Effector memory CD4-positive, alpha-beta T cell (primary cell): ENCODE measurements around the gene NGDN.
"Not testable (repeated sequence)": the region's sequence is repeated elsewhere in the genome, so short reads cannot be mapped to it uniquely, and the experiment has no call there.

Experiments
- DNase-seq, 3 donors: peaks; one replicate each; pipeline ENCODE4 v3.0.0-alpha.2; 2020
- H3K27ac ChIP-seq: 2 replicates; pipeline ENCODE4 v1.7.0; 2013; ENCODE audit warnings: mild to moderate bottlenecking, low read length, moderate library complexity; ENCODE audit not compliant: insufficient read depth, poor library complexity, severe bottlenecking
- H3K27me3 ChIP-seq: replicated peaks from 2 replicates; pipeline ENCODE4 v1.7.0; 2013; ENCODE audit warnings: mild to moderate bottlenecking, low read length; ENCODE audit not compliant: insufficient read depth, control insufficient read depth, poor library complexity, severe bottlenecking
- H3K36me3 ChIP-seq: 2 replicates; pipeline ENCODE4 v1.7.0; 2013; ENCODE audit warnings: mild to moderate bottlenecking, low read length, moderate library complexity; ENCODE audit not compliant: control insufficient read depth, insufficient read depth
- H3K4me1 ChIP-seq: 2 replicates; pipeline ENCODE4 v1.7.0; 2013; ENCODE audit warnings: low read length, mild to moderate bottlenecking; ENCODE audit not compliant: control insufficient read depth, insufficient read depth, poor library complexity, severe bottlenecking
- H3K4me3 ChIP-seq: 2 replicates; pipeline ENCODE4 v1.7.0; 2013; ENCODE audit warnings: low read length, low read depth, mild to moderate bottlenecking; ENCODE audit not compliant: insufficient read depth, poor library complexity, severe bottlenecking
- H3K9me3 ChIP-seq: 2 replicates; pipeline ENCODE4 v1.7.0; 2013; ENCODE audit warnings: mild to moderate bottlenecking, low read length, moderate library complexity; ENCODE audit not compliant: control insufficient read depth

The NGDN gene

DNA sequence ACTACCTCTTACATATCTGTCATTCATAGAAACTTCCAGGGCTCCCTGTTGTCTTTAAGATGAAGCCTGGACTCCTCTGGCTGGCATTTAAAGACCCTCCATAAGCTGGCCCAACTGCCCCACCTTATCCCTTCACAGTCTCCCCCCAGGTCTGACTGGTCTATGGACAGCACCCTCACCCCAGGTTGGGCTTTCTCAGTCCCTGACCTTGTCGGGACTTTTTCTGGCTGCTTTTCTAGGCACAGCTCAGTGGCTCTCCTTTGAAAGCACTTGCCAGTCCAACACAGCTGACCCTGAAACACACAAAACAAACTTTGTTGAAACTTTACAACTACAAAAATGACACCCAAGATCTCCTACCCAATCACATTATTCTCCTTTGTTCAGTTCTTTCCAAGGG, 20.2 kb upstream of the NGDN start:
- no peaks in the 10 kb centered on the region for H3K9me3 ChIP-seq
- no peaks in the 10 kb centered on the region for H3K36me3 ChIP-seq
- DNase-seq = no peak
- no peak overlapping the region for H3K27ac ChIP-seq
- no peaks in the 10 kb centered on the region for H3K4me1 ChIP-seq
- peaks cover 6% of the 10 kb centered on the region for H3K27me3 ChIP-seq
- H3K4me3 ChIP-seq = no peak overlapping the region

GRCh38 chr14:23450379-23450778, 19.1 kb upstream of the NGDN start:
- no peak overlapping the region for H3K27ac ChIP-seq
- no peaks in the 10 kb centered on the region for H3K4me1 ChIP-seq
- H3K36me3 ChIP-seq = no peaks in the 10 kb centered on the region
- no peak overlapping the region for H3K4me3 ChIP-seq
- no peaks in the 10 kb centered on the region for H3K9me3 ChIP-seq
- peaks cover 6% of the 10 kb centered on the region for H3K27me3 ChIP-seq
- no peak for DNase-seq

DNA sequence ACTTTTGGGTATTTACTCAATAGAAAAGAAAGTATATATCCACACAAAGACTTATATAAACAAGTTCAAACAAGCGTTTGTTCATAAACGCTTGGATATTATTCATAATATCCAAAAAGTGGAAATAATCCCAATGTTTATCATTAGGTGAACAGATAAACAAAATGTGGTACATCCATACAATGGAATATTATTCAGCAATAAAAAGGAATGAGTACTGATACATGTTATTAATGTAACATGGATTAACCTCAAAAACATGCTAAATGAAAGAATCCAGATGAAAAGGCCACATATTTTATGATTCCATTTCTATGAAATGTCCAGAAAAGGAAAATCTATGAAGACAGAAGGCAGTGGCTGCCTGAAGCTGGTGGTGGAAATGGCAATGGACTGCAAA, 17.3 kb upstream of the NGDN start:
- no peaks in the 10 kb centered on the region for H3K36me3 ChIP-seq
- H3K4me1 ChIP-seq = no peaks in the 10 kb centered on the region
- H3K27ac ChIP-seq = no peak overlapping the region
- no peaks in the 10 kb centered on the region for H3K9me3 ChIP-seq
- DNase-seq = no peak
- H3K4me3 ChIP-seq = no peak overlapping the region
- peaks cover 6% of the 10 kb centered on the region for H3K27me3 ChIP-seq

- no peak overlapping the region for H3K27ac ChIP-seq
- no peaks in the 10 kb centered on the region for H3K36me3 ChIP-seq
- no peak for DNase-seq
- H3K27me3 ChIP-seq = peaks cover 6% of the 10 kb centered on the region
- no peak overlapping the region for H3K4me3 ChIP-seq
- no peaks in the 10 kb centered on the region for H3K9me3 ChIP-seq
- no peaks in the 10 kb centered on the region for H3K4me1 ChIP-seq
Measured at GRCh38 chr14:23454445-23454856, 15.1 kb upstream of the NGDN start.

DNA sequence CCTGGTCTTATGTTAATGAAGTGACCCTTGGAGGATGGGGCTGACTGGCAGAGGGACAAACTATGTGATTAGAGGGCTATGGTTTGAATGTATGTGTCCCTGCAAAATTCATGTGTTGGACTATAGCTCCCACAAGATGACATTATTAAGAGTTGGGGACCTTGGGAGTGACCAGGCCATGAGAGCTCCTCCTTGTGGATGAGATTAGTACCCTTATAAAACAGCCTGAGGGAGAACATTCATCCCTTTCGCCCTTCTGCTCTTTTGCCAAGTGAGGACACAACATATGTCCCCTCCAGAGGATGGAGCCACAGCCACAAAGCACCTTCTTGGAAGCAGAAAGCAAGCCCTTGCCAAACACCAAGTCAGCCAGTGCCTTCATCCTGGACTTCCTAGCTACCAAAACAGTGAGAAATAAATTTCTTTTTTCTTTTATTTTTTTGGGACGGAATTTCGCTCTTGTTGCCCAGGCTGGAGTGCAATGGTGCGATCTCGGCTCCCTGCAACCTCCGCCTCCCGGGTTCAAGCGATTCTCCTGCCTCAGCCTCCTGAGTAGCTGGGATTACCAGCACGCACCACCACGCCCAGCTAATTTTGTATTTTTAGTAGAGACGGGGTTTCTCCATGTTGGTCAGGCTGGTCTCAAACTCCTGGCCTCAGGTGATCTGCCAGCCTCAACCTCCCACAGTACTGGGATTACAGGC, 12.5 kb upstream of the NGDN start:
- not testable (repeated sequence) for H3K36me3 ChIP-seq, H3K27me3 ChIP-seq, H3K4me3 ChIP-seq, DNase-seq, H3K4me1 ChIP-seq, H3K27ac ChIP-seq, H3K9me3 ChIP-seq

DNA sequence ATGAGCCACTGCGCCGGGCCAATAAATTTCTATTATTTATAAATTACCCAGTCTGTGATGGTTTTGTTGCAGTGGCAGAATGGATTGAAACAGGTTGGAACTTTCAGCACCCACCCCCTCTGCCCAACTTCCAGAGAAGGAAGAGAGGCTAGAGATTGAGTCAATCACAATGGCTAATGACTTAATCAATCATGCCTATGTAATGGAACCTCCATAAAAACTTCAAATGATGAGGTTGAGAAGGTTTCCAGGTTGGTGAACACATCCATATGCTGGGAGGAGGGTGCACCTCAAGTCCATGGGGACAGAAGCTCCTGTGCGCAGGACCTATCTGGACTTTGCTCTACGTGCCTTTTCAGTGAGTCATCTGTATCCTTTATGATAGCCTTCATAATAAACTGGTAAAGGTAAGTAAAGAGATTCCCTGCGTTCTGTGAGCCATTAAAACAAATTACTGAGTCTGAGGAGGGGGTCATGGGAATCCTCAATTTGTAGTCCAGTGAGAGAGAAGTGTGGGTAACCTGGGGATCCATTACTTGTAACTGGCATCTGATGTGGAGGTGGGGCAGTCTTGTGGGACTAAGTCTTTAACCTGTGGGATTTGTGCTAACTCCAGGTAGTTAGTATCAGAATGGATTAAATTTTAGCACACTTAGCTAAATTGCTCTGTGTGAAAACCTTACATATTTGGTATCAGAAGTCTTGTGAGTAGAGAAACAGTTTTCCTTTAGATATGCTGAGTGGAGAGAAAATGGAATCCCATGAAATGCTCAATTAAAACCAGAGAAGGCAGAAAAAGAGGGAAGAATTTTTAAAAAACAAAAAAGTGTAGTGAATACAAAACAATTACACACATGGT, 11.7 kb upstream of the NGDN start:
- H3K4me3 ChIP-seq = no peak overlapping the region
- no peaks in the 10 kb centered on the region for H3K9me3 ChIP-seq
- DNase-seq = no peak
- no peaks in the 10 kb centered on the region for H3K36me3 ChIP-seq
- no peaks in the 10 kb centered on the region for H3K4me1 ChIP-seq
- H3K27ac ChIP-seq = no peak overlapping the region
- no peaks in the 10 kb centered on the region for H3K27me3 ChIP-seq

DNA sequence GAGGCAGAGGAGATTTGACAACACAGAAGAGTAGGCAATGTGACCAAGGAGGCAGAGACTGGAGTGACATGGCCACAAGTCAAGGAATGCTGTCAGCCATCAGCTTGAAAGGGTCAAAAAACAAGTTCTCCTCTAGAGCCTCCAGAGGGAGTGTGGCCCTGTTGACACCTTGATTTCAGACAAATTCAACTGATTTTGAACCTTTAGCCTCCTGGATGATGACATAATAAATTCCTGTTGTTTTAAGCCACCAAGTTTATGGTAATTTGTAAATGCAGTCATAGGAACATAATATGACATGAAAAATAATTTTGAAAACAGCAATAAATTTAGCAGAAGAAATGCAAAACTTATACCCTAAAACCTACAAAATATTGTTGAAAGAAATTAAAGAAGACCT, 8.5 kb upstream of the NGDN start:
- no peak overlapping the region for H3K4me3 ChIP-seq
- no peaks in the 10 kb centered on the region for H3K27me3 ChIP-seq

DNA sequence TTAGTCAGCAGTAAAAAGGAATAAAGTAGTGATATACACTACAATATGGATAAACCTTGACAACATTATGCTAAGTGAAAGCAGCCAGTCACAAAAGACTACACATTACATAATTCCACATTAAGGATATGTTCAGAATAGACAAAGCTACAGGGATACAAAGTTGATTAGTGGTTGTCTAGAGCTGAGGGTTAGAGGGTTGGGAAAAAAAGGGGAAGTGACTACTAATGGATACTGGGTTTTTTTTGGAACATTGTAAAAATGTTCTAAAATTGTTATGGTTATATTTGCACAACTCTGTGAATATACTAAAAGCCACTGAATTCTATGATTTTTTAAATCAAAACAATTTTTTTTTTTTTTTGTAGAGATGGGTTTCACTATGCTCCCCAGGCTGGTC, 4.8 kb upstream of the NGDN start:
- Histone ChIP-seq H3K9me3 (no peaks in the 10 kb centered on the region), H3K4me1 (peaks cover under 1% of the 10 kb centered on the region), H3K36me3 (no peaks in the 10 kb centered on the region), H3K27me3 (no peaks in the 10 kb centered on the region), H3K27ac (no peak overlapping the region), H3K4me3 (no peak overlapping the region)
- no peak for DNase-seq

More for the DNA sequence above, 8.5 kb upstream of the NGDN start:
- Histone ChIP-seq H3K4me1 (no peaks in the 10 kb centered on the region), H3K9me3 (no peaks in the 10 kb centered on the region), H3K36me3 (no peaks in the 10 kb centered on the region), H3K27ac (no peak overlapping the region)
- no peak for DNase-seq

DNA sequence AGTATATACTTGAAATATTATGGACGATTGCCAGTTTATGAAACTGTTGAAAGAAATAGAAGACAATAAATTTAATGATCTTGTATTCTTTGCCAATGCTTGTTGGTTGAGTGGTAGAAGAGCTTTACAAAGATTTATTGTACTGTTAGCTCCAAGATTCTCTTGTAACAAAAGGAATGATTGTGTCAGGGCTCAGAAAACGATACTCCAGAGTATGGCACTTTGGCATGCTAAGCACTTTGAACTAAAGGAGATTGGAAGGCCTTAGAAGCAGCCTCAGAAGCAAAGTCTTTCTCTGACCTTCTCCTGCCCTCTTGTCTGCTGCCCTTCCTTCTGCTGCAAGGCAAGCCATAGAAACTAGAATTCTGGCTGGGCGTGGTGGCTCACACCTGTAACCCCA, 4.2 kb upstream of the NGDN start:
- no peaks in the 10 kb centered on the region for H3K36me3 ChIP-seq
- no peaks in the 10 kb centered on the region for H3K9me3 ChIP-seq
- DNase-seq = no peak
- peaks cover 6% of the 10 kb centered on the region for H3K4me1 ChIP-seq
- no peak overlapping the region for H3K4me3 ChIP-seq
- no peak overlapping the region for H3K27ac ChIP-seq
- H3K27me3 ChIP-seq = no peaks in the 10 kb centered on the region

DNA sequence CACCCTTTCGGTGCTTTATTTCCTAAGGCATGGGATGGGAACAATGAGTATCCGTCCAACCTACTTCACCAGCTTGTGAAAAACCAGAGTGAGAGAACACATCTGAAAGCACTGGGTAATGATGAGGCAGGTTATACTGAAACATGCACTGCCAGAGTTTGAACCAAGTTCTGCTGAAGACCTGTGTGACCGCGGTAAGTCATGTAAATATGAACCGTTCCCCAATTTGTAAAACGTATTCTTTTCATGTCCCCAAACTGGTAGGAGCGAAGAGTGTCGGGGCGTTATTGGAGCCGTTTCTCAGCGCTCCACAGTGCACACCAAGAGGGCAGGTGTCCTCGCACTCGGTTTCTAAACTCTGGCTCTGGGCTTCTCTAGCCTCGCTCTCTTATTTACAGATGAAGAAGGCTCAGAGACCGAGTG, 788 bp upstream of the NGDN start:
- no peaks in the 10 kb centered on the region for H3K27me3 ChIP-seq
- peaks cover 7% of the 10 kb centered on the region for H3K4me1 ChIP-seq
- H3K9me3 ChIP-seq = no peaks in the 10 kb centered on the region
- peak overlapping the region; percentile 50 for H3K27ac ChIP-seq
- peak overlapping the region; percentile 37 for H3K4me3 ChIP-seq
- peaks cover 28% of the 10 kb centered on the region for H3K36me3 ChIP-seq
- no peak for DNase-seq
